Aorta (tissue), 5 donors: ENCODE measurements around the gene PARL. TPM values are rescaled to one million over a fixed set of nuclear protein-coding genes. Genes with fewer than 3 reads are reported as not detected.
A peak's percentile ranks its signal among the peaks of the same experiment; 100 is the strongest.

Experiments used
- ATAC-seq: fragments of 200-7000 bp; cut with Tn5 transposase; one replicate; pipeline ENCODE4 v1.9.1; 2022; ENCODE audit warnings: moderate library complexity; ENCODE audit not compliant: low FRiP score
- DNase-seq, 2 donors: peaks; one replicate each; pipeline ENCODE4 v3.0.0-alpha.2; 2020
- H3K27ac ChIP-seq, 2 donors: one replicate each; pipeline ENCODE4 v1.5.1; 2013; ENCODE audit warnings: low read length in 2 of 2, mild to moderate bottlenecking in 2 of 2, moderate library complexity in 2 of 2, control low read depth in 1 of 2, inconsistent platforms in 1 of 2, low read depth in 1 of 2
- H3K27me3 ChIP-seq, 2 donors: one replicate each; pipeline ENCODE4 v1.6.1; 2013; ENCODE audit warnings: control low read depth in 1 of 2, low read length in 1 of 2, mild to moderate bottlenecking in 1 of 2, moderate library complexity in 1 of 2; ENCODE audit not compliant: insufficient read depth in 2 of 2, control insufficient read depth in 1 of 2
- H3K36me3 ChIP-seq, 2 donors: one replicate each; pipeline ENCODE4 v1.6.1; 2013; ENCODE audit warnings: control low read depth in 1 of 2, low read length in 1 of 2, mild to moderate bottlenecking in 1 of 2; ENCODE audit not compliant: insufficient read depth in 2 of 2, control insufficient read depth in 1 of 2
- H3K4me1 ChIP-seq, 2 donors: one replicate each; pipeline ENCODE4 v1.6.1; 2013; ENCODE audit warnings: low read length in 2 of 2, control low read depth in 1 of 2, mild to moderate bottlenecking in 1 of 2, moderate library complexity in 1 of 2; ENCODE audit not compliant: insufficient read depth in 2 of 2, control insufficient read depth in 1 of 2
- H3K4me3 ChIP-seq, 2 donors: one replicate each; pipeline ENCODE4 v1.5.1; 2013; ENCODE audit warnings: low read length in 2 of 2, control low read depth in 1 of 2, mild to moderate bottlenecking in 1 of 2
- H3K9me3 ChIP-seq: one replicate; pipeline ENCODE4 v1.6.1; 2013; ENCODE audit warnings: mild to moderate bottlenecking, low read length; ENCODE audit not compliant: control insufficient read depth
- WGBS, 2 donors: extraction: QIAGEN DNeasy Blood & Tissue Kit; methylation state at CpG; one replicate each; pipeline ENCODE4 v1.1.7; 2013; 5-methylcytosine and 5-hydroxymethylcytosine counted together
- intact Hi-C, 2 donors: fragments of 100-400 bp; cut with DNase I; formaldehyde crosslinking; loops; one replicate each; pipeline versions ENCODE4 v1.14.2 to v1.15.0; 2022
- polyA plus RNA-seq, 2 donors: library from polyadenylated mRNA; stranded (reverse); fragments of 200-250 nt; gene quantifications; one replicate each; pipeline ENCODE4 v1.2.3, GENCODE V29; 2013
- total RNA-seq, 2 donors: library from RNA; stranded (reverse); fragmentation: NEBNext Ultra II Directional; extraction: Animal tissue kit (Norgen Biotek cat#: 25700); gene quantifications; one replicate each; pipeline ENCODE4 v1.2.1, GENCODE V29; 2021
- donor health status: healthy with polysubstance abuse.
- donor health status: Bipolar disorder and iron deficiency.
- donor health status: DM: no; HTN: no; CAD: no.
- donor health status: DM: no; HTN: no; CAD: no.
- donor health status: DM: yes; HTN: yes; CAD: no.

Gene PARL
- total and polyA plus RNA-seq, 4 donors: 49.5 to 76.4 (median 60.3) TPM

DNA sequence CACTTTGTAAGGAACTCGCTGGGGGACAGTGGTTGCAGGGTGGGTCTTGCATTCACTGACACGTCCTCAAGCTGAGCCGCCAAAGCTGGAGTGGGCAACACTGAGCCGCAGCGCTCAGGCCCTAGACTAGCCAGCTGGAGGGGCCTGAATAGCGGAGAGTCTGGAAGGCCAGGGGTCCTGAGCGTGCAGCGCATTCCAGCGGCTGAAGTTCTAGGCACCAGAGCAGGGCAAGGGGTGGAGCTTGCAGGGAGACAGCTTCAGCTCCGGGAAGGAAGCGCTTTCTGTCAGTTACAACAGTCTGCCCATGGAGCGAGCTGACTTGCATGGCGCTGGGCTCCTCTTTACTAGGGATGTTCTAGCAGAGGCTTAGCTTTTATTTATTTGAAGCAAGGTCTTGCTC is 62.0 kb downstream of the PARL start:
- Histone ChIP-seq H3K36me3 (no peaks in the 10 kb centered on the region), H3K4me3 (no peak overlapping the region), H3K27ac (no peak overlapping the region), H3K4me1 (no peaks in the 10 kb centered on the region), H3K27me3 (no peaks in the 10 kb centered on the region), H3K9me3 (no peaks in the 10 kb centered on the region)
- 91 to 93% methylated on average over 13 of the region's 13 CpGs for WGBS, 2 donors
- DNase-seq (no peak), ATAC-seq (no peak)
- intact Hi-C loops: no loop called here

DNA sequence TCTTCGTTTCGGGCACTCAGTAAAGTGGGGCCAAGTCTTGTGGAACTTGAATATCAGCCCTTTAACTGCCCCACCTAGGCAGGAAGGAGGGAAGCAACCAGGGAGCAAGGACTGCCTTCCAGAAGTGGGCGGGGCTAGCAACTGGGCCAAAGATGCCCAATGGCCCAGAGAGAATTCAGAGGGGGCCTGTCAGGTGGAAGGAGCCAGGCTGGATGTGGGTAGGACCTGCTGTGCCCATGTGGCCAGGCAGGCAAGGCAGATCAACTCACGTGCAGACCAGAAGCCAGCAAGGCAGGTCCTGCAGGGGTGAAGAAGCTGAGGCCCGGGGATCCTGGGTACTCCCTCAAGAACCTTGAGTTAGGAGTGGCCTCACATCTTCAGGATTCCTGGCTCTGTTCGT is 64.8 kb downstream of the PARL start:
- intact Hi-C loops: no loop called here
- no peak overlapping the region for H3K27ac ChIP-seq
- H3K4me3 ChIP-seq: no peak overlapping the region
- H3K36me3 ChIP-seq: no peaks in the 10 kb centered on the region
- WGBS, 2 donors: 89 to 90% methylated on average over 6 of the region's 6 CpGs
- no peaks in the 10 kb centered on the region for H3K4me1 ChIP-seq
- ATAC-seq: no peak
- no peaks in the 10 kb centered on the region for H3K9me3 ChIP-seq
- DNase-seq: no peak
- no peaks in the 10 kb centered on the region for H3K27me3 ChIP-seq

DNA sequence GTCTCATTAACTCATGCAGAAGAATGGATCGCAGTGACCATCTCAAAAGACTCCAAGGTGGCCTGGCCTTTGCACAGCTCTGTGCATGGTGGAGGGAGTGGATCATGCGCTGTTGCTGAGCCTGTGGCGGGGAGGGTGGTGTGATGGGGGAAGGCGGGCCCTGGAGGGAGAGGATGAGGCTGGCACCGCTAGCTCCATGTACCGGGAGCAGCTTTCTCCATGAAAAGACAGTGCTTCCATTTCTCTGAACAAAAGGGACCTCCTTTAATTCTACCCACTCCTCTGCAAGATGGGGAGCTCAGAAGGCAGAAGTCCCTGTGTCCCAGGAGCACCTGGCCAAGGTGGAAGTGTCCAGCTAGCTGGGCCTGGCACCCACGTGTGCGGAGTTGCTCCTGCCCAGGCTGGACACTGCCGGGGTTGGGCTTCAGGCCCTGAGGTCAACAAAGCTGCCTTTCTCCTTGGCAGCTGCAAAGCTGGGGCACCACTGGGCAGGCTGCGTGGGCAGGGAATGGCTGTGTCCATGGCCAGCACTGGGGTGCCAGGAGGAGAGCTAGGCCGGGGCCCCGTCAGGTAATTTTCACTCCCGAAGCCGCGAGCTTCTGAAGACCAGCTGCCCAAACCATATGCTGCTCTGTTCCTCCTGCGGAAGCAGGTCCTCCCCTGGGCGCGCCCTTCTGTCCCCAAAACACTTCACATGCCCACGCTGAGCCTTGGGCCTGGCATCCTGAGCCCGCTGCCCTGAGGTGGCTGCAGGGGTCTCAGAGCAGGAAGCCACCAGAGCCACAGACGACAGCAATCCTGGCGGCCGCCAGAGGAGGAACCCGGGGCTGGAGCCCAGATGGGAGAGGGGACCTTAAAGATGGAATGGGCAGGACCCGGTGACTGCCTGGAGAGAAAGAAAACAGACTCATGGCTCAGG is 65.7 kb downstream of the PARL start:
- ATAC-seq (no peak), DNase-seq (peak in 1 of 2 donors; percentile 72)
- H3K27me3 ChIP-seq: no peaks in the 10 kb centered on the region
- intact Hi-C loops: no loop called here
- H3K36me3 ChIP-seq: no peaks in the 10 kb centered on the region
- 87 to 88% methylated on average over 25 of the region's 25 CpGs for WGBS, 2 donors
- H3K4me1 ChIP-seq: no peaks in the 10 kb centered on the region
- H3K4me3 ChIP-seq: no peak overlapping the region
- no peak overlapping the region for H3K27ac ChIP-seq
- H3K9me3 ChIP-seq: no peaks in the 10 kb centered on the region

DNA sequence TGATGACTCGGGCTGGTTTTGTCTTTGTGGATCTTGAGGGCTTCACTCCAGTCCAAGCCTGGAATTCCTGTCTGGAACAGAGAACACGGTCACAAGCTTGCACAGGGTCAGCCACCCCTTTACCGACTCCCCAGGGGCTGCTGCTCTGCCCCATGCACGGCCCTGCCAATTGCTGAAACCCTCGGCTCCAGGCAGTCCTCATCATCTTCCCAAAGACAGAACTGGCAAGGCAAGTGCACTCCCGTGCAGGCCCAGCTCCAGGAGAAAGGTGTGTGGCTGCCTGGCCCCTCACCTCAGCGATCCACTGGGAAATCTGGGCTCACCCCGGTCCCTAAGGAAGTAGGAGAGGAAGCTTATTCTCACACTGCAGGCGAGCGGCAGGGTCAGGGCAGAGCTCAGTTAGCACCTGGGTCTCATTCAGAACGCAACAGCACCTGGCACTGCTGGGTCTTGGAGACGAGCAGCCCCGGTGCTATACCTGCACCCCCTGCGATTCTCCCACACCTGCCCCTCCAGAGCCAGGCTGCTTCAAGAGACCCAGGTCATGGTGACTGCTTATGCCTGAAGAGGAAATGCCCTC is 66.5 kb downstream of the PARL start:
- DNase-seq (peak in 1 of 2 donors; percentile 64), ATAC-seq (no peak)
- Histone ChIP-seq H3K4me3 (no peak overlapping the region), H3K9me3 (no peaks in the 10 kb centered on the region), H3K36me3 (no peaks in the 10 kb centered on the region), H3K27ac (no peak overlapping the region), H3K27me3 (no peaks in the 10 kb centered on the region), H3K4me1 (no peaks in the 10 kb centered on the region)
- intact Hi-C loops: no loop called here
- WGBS, 2 donors: 87 to 88% methylated on average over 14 of the region's 14 CpGs

DNA sequence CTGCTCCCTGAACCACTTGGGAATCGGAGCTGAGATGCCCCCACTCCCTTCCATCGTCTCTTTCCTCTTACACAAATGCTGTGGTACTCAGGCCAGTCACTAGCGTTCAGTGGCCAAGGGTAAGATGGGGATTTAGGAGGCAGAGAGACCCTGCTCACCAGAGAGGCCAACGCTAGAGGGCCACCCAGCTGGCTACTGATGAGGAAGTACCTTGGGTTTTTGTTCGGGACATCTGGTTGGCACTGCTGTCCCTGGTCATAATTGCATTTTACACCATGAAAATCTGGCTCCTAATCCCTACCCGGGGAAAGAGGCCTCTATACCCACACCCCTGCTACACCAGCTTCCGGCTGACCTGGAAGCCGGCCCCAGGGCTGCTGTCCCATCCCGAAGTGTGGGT is 67.0 kb downstream of the PARL start:
- WGBS, 2 donors: 90 to 93% methylated on average over 9 of the region's 9 CpGs
- Histone ChIP-seq H3K27me3 (no peaks in the 10 kb centered on the region), H3K27ac (no peak overlapping the region), H3K9me3 (no peaks in the 10 kb centered on the region), H3K4me3 (no peak overlapping the region), H3K36me3 (no peaks in the 10 kb centered on the region), H3K4me1 (no peaks in the 10 kb centered on the region)
- intact Hi-C loops: no loop called here
- ATAC-seq (no peak), DNase-seq (no peak)

DNA sequence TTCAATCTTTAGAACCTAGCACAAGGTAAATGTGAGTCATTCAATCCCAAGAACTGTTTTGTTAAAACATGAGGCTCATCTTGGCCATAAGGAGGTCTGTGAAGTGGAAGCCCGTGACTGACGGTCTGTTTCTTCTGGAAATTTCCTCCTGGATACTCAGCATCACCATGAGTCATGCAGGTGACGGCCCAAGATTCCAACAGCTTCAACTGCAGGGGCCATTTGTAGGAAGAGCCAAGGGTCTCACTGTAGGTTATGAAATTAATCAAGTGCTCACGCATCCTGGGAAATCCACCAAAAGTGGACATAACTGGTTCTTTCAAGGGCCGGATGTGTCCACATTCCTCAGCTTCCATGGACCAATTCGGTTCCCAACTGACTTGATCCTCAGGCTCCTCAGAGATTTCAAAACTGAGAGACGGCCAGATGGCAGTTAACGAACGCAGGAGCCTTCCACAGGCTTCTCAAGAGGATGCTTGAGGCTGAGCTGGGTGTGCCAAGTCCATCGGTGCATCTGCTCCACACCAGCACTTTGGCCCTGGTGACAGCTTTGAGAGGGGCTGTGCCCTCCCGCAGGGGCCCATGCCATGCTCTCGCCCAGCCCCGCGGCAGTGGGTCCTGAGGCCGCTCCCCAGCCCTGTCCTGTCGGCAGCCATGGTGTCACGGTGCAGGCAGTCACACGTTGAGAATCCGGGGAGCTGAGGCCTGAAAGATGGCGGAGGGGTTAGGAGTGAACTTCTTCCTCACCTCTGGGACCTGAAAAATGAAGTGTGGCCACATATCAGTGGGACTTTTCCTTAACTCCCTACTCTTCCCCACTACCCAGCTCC is 67.8 kb downstream of the PARL start:
- no peaks in the 10 kb centered on the region for H3K36me3 ChIP-seq

DNA sequence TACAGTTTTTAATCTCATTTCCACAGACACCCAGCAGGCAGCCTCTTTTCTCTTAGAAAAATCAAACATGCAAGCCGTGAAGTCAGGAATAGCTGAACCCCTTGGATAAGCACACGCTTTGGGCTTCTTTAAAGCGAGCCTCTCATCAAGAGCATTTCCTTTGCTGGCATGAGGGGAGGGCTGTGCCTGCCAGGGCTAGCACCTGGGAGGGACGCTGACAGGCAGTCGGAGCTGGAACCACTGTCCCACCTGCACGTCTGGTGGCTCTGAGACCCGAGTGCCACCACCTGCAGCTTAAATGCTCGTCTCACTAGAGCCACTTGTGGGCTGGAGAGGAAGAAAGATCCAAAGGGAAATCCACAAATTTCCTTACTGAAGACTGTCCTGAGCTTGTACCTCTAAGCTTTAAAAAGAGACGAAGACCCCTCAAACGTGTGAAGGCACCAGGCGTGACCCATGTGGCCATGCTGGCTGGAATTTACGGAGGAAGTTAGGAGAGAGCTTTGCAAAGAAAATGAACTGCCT is 68.7 kb downstream of the PARL start:
- WGBS, 2 donors: 82 to 84% methylated on average over 12 of the region's 12 CpGs
- ATAC-seq (no peak), DNase-seq (no peak)
- Histone ChIP-seq H3K9me3 (no peaks in the 10 kb centered on the region), H3K4me1 (no peaks in the 10 kb centered on the region), H3K36me3 (no peaks in the 10 kb centered on the region), H3K27ac (no peak overlapping the region), H3K27me3 (no peaks in the 10 kb centered on the region), H3K4me3 (no peak overlapping the region)
- intact Hi-C loops: no loop called here

More for the DNA sequence above, 67.8 kb downstream of the PARL start:
- 87 to 88% methylated on average over 20 of the region's 20 CpGs for WGBS, 2 donors
- DNase-seq (peak in 1 of 2 donors; percentile 37), ATAC-seq (no peak)
- no peak overlapping the region for H3K4me3 ChIP-seq
- H3K27me3 ChIP-seq: no peaks in the 10 kb centered on the region
- no peak overlapping the region for H3K27ac ChIP-seq
- no peaks in the 10 kb centered on the region for H3K9me3 ChIP-seq
- intact Hi-C loops: no loop called here
- H3K4me1 ChIP-seq: no peaks in the 10 kb centered on the region

DNA sequence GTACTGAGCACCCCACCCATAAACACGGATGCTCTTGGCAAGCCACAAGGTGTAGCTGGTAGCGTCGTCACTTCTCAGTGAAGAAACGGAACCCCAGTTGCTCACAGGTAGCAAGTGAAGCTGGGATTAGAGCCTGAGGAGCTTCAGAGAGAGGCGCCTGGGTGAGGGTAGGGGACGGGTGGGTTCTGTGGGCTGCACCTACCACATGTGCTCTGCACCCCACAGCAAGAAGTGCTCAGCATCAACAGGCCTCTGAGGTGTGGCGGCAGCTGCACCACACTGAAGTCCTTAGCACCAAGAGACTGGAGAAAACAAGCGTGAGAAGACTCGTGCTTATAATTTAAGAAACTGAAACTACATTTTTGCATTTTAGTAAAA is 69.1 kb downstream of the PARL start:
- peaks cover 0 to 2% of the 10 kb centered on the region in 2 donors for H3K36me3 ChIP-seq
- DNase-seq: peak in 1 of 2 donors; percentile 30
- no peak for ATAC-seq
- H3K4me1 ChIP-seq: no peaks in the 10 kb centered on the region
- 79 to 80% methylated on average over 9 of the region's 9 CpGs for WGBS, 2 donors
- H3K27me3 ChIP-seq: no peaks in the 10 kb centered on the region
- H3K9me3 ChIP-seq: no peaks in the 10 kb centered on the region
- H3K4me3 ChIP-seq: no peak overlapping the region
- intact Hi-C loops: no loop called here
- no peak overlapping the region for H3K27ac ChIP-seq
